ENCODE results near the gene FAM221B.
A peak's percentile ranks its signal among the peaks of the same experiment; 100 is the strongest.

The FAM221B gene

GRCh38 chr9:35828716-35829083 is at the start of gene FAM221B:
Gene FAM221B (minus strand): TSS chr9:35828732. CDS start chr9:35826161, 2,571 bp downstream.
- peak within 1 kb of the TSS; percentile 79 to 97 for H3K4me3 ChIP-seq
- TF ChIP-seq CTCF (IDR thresholded peaks at IDR 0.05) = no peak
- no peaks in the 10 kb centered on the region for H3K9me3 ChIP-seq
- peak in 1 of 2 donors; percentile 35 for DNase-seq
- H3K36me3 ChIP-seq = no peaks in the 10 kb centered on the region
- no peaks in the 10 kb centered on the region for H3K27me3 ChIP-seq
- H3K27ac ChIP-seq = peak within 1 kb of the TSS; percentile 96 to 99
- intact Hi-C loops (cut with DNase I; ENCODE audit: low total_unique reads) = loop anchor here (2.0 to 5.0 kb wide), 2 partner anchors 14 to 36 kb away; partner anchors contain the start of genes HINT2 and NPR2
- peaks cover 0 to 58% (median 42%) of the 10 kb centered on the region in 4 donors for H3K4me1 ChIP-seq

- intact Hi-C loops (cut with DNase I; ENCODE audit: low total_unique reads) = no loop called here
- no peak overlapping the region for H3K4me3 ChIP-seq
Measured at GRCh38 chr9:35872505-35872904, 44.0 kb upstream of the FAM221B start.

DNA sequence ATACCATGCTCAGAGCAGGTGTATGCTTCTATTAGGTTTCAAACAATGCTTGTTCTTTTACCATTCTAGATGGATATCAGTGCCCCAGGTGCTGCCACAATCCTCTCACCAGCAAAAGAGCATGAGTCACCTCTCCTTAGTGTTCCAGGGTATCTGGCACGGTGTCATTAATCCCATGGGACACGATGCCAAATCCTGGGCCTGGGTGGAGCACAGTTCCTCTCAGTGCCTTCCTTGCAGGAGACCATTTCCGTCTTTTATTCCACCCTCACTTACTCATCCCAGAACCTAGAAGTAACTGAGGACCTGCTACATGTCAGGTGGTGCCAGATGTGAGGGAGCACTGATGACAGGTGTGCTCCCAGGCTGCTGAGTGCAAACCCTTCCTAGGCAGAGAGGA is 43.0 kb upstream of the FAM221B start:
- Histone ChIP-seq H3K27ac (no peak overlapping the region), H3K4me1 (peaks cover 0 to 2% (median 0%) of the 10 kb centered on the region in 4 donors), H3K9me3 (peaks cover 0 to 6% (median 0%) of the 10 kb centered on the region in 3 donors), H3K36me3 (no peaks in the 10 kb centered on the region), H3K4me3 (no peak overlapping the region), H3K27me3 (peaks cover 0 to 28% of the 10 kb centered on the region in 2 donors)
- DNase-seq = no peak
- no peak for TF ChIP-seq CTCF (IDR thresholded peaks at IDR 0.05)
- intact Hi-C loops (cut with DNase I; ENCODE audit: low total_unique reads) = no loop called here

More at GRCh38 chr9:35872505-35872904, 44.0 kb upstream of the FAM221B start:
- no peak for DNase-seq
- Histone ChIP-seq H3K9me3 (peaks cover 0 to 6% (median 0%) of the 10 kb centered on the region in 3 donors), H3K4me1 (peaks cover 0 to 2% (median 0%) of the 10 kb centered on the region in 4 donors), H3K27me3 (peaks cover 0 to 24% of the 10 kb centered on the region in 2 donors), H3K36me3 (no peaks in the 10 kb centered on the region), H3K27ac (no peak overlapping the region)
- TF ChIP-seq CTCF (IDR thresholded peaks at IDR 0.05) = no peak

- H3K4me3 ChIP-seq = no peak within 1 kb of the TSS
- no peak for DNase-seq
- intact Hi-C loops (cut with DNase I; ENCODE audit: low total_unique reads) = no loop called here
- TF ChIP-seq CTCF (IDR thresholded peaks at IDR 0.05) = no peak
- peaks cover 0 to 2% (median 0%) of the 10 kb centered on the region in 4 donors for H3K4me1 ChIP-seq
- no peaks in the 10 kb centered on the region for H3K36me3 ChIP-seq
- peaks cover 0 to 3% (median 0%) of the 10 kb centered on the region in 3 donors for H3K9me3 ChIP-seq
- H3K27me3 ChIP-seq = peaks cover 0 to 28% of the 10 kb centered on the region in 2 donors
- no peak within 1 kb of the TSS for H3K27ac ChIP-seq
Measured at GRCh38 chr9:35870351-35870923, 41.9 kb upstream of the FAM221B start, which contains the start of gene OR13J1. Gene OR13J1 (minus strand): TSS chr9:35870401. CDS start chr9:35870401, 0 bp downstream.

GRCh38 chr9:35869621-35870216 is 41.2 kb upstream of the FAM221B start:
- Histone ChIP-seq H3K27me3 (peaks cover 0 to 30% of the 10 kb centered on the region in 2 donors), H3K9me3 (no peaks in the 10 kb centered on the region), H3K27ac (no peak overlapping the region), H3K4me3 (no peak overlapping the region), H3K4me1 (peaks cover 0 to 2% (median 0%) of the 10 kb centered on the region in 4 donors), H3K36me3 (no peaks in the 10 kb centered on the region)
- intact Hi-C loops (cut with DNase I; ENCODE audit: low total_unique reads) = loop anchor here (10.0 kb wide), 1 partner anchor 235 kb away; no protein-coding TSS in a partner anchor
- no peak for DNase-seq
- TF ChIP-seq CTCF (IDR thresholded peaks at IDR 0.05) = no peak

Data from tibial artery (tissue), 4 donors.